ENCODE results near the gene RB1. TPM values are rescaled to one million over a fixed set of nuclear protein-coding genes. Genes with fewer than 3 reads are reported as not detected.

Gene RB1
- polyA plus RNA-seq, 1 donor from 2014 or later = 29.5 TPM

DNA sequence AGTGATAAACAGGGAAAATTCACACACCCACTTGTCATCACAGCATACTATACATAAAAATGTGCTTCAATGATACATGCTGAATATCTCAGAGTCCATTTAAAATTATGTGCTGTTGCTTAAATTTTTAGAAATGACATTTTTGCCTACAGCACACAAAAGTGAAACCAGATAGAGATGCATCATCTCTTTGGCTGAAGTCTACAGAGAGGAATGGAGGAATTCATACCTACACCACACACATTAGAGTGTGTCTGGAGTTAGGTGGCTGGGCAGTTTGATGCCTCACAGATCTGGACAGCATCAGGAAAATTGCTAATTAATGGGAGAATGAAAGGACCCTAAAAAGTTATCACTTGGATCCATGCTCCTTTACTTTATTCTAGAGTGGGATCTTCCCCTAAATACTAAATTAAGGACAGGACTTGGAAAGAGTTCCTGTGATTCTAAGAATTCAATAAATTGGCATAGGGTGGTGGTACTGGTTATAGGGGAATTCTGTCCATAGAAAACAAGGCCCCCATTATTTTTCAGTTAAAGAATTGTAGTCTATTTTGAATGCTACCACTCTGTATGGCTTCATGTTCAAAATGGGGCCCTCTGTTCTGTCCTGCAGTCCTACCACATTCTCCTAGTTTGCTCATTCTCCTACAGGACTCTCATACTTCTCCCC, 188.0 kb downstream of the RB1 start:
- Histone ChIP-seq H3K27ac (ENCODE audit: low read length) (no peak overlapping the region), H3K4me2 (ENCODE audit: low read length) (no peak overlapping the region), H3K36me3 (ENCODE audit: insufficient read depth, low read length) (peaks cover 5% of the 10 kb centered on the region), H3K27me3 (ENCODE audit: insufficient read depth, low read depth, low read length) (no peaks in the 10 kb centered on the region), H3K4me3 (ENCODE audit: low read length) (no peak overlapping the region), H3K79me2 (replicated peaks; ENCODE audit: insufficient read depth, low read length) (no peaks in the 10 kb centered on the region), H3F3A (ENCODE audit: insufficient read depth, low read length, poor library complexity, severe bottlenecking) (no peaks in the 10 kb centered on the region), H3K9ac (ENCODE audit: low read length) (no peak overlapping the region), H4K20me1 (ENCODE audit: insufficient read depth) (no peaks in the 10 kb centered on the region), H3K9me3 (ENCODE audit: low read length) (no peaks in the 10 kb centered on the region), H3K9me2 (ENCODE audit: insufficient read depth, low read length) (no peaks in the 10 kb centered on the region), H2AFZ (ENCODE audit: low read depth, low read length) (no peak overlapping the region)
- no peak for TF ChIP-seq TAF1 (IDR thresholded peaks at IDR 0.05; ENCODE audit: low read depth)
- TF ChIP-seq RAD21 (conservative IDR thresholded peaks at IDR 0.05) = no peak
- TF ChIP-seq, protein P1, sequence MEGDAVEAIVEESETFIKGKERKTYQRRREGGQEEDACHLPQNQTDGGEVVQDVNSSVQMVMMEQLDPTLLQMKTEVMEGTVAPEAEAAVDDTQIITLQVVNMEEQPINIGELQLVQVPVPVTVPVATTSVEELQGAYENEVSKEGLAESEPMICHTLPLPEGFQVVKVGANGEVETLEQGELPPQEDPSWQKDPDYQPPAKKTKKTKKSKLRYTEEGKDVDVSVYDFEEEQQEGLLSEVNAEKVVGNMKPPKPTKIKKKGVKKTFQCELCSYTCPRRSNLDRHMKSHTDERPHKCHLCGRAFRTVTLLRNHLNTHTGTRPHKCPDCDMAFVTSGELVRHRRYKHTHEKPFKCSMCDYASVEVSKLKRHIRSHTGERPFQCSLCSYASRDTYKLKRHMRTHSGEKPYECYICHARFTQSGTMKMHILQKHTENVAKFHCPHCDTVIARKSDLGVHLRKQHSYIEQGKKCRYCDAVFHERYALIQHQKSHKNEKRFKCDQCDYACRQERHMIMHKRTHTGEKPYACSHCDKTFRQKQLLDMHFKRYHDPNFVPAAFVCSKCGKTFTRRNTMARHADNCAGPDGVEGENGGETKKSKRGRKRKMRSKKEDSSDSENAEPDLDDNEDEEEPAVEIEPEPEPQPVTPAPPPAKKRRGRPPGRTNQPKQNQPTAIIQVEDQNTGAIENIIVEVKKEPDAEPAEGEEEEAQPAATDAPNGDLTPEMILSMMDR (IDR thresholded peaks at IDR 0.05; ENCODE audit: poor library complexity, severe bottlenecking) = no peak
- TF ChIP-seq SMC3 (conservative IDR thresholded peaks at IDR 0.05; ENCODE audit: poor library complexity) = no peak
- no peak for TF ChIP-seq EZH2 (IDR thresholded peaks at IDR 0.05; ENCODE audit: borderline replicate concordance, insufficient read depth, low read length, poor library complexity, severe bottlenecking)
- no peak for TF ChIP-seq MXI1 (conservative IDR thresholded peaks at IDR 0.05; ENCODE audit: poor library complexity, severe bottlenecking)
- no peak for TF ChIP-seq EP300 (conservative IDR thresholded peaks at IDR 0.05; ENCODE audit: poor library complexity, severe bottlenecking)
- TF ChIP-seq, protein P2, sequence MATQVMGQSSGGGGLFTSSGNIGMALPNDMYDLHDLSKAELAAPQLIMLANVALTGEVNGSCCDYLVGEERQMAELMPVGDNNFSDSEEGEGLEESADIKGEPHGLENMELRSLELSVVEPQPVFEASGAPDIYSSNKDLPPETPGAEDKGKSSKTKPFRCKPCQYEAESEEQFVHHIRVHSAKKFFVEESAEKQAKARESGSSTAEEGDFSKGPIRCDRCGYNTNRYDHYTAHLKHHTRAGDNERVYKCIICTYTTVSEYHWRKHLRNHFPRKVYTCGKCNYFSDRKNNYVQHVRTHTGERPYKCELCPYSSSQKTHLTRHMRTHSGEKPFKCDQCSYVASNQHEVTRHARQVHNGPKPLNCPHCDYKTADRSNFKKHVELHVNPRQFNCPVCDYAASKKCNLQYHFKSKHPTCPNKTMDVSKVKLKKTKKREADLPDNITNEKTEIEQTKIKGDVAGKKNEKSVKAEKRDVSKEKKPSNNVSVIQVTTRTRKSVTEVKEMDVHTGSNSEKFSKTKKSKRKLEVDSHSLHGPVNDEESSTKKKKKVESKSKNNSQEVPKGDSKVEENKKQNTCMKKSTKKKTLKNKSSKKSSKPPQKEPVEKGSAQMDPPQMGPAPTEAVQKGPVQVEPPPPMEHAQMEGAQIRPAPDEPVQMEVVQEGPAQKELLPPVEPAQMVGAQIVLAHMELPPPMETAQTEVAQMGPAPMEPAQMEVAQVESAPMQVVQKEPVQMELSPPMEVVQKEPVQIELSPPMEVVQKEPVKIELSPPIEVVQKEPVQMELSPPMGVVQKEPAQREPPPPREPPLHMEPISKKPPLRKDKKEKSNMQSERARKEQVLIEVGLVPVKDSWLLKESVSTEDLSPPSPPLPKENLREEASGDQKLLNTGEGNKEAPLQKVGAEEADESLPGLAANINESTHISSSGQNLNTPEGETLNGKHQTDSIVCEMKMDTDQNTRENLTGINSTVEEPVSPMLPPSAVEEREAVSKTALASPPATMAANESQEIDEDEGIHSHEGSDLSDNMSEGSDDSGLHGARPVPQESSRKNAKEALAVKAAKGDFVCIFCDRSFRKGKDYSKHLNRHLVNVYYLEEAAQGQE (IDR thresholded peaks at IDR 0.05; ENCODE audit: borderline replicate concordance) = no peak
- no peak for TF ChIP-seq POLR2AphosphoS5 (IDR thresholded peaks at IDR 0.05)

DNA sequence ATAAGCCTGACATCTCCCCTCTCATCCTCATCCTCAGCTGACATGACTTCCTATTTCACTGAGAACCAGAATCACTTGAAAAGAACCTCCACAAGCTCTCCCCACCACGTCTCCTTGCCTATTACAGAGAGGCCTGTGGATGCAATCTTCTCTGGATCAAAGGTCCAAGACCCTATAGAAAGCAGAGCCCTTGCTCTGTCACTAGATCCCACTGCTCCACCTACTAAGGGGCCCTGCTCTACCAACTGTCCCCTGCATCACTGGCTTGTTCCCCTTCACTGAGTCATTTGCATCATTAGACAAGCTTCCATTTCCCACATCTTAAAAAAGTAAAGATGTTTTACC, 188.5 kb downstream of the RB1 start:
- no peak overlapping the region for H2AFZ ChIP-seq (ENCODE audit: low read depth, low read length)
- H3K79me2 ChIP-seq (replicated peaks; ENCODE audit: insufficient read depth, low read length) = no peaks in the 10 kb centered on the region
- no peak overlapping the region for H3K4me3 ChIP-seq (ENCODE audit: low read length)
- H3K9ac ChIP-seq (ENCODE audit: low read length) = no peak overlapping the region
- no peak overlapping the region for H3K4me2 ChIP-seq (ENCODE audit: low read length)
- H3F3A ChIP-seq (ENCODE audit: insufficient read depth, low read length, poor library complexity, severe bottlenecking) = no peaks in the 10 kb centered on the region
- H3K9me3 ChIP-seq (ENCODE audit: low read length) = no peaks in the 10 kb centered on the region
- no peaks in the 10 kb centered on the region for H3K9me2 ChIP-seq (ENCODE audit: insufficient read depth, low read length)
- H3K36me3 ChIP-seq (ENCODE audit: insufficient read depth, low read length) = peaks cover 5% of the 10 kb centered on the region
- no peak overlapping the region for H3K27ac ChIP-seq (ENCODE audit: low read length)
- TF ChIP-seq SMC3 (conservative IDR thresholded peaks at IDR 0.05; ENCODE audit: poor library complexity) (no peak), MXI1 (conservative IDR thresholded peaks at IDR 0.05; ENCODE audit: poor library complexity, severe bottlenecking) (no peak)
- H3K27me3 ChIP-seq (ENCODE audit: insufficient read depth, low read depth, low read length) = no peaks in the 10 kb centered on the region
- no peaks in the 10 kb centered on the region for H4K20me1 ChIP-seq (ENCODE audit: insufficient read depth)

All from neural cell (in vitro differentiated cells).